Rectal smooth muscle tissue (tissue), 1 donor: ENCODE measurements around the gene TLNRD1.

Experiments used
- H3K27ac ChIP-seq: one replicate; pipeline ENCODE4 v1.7.0; 2013; ENCODE audit warnings: low read depth, low read length, inconsistent platforms
- H3K27me3 ChIP-seq: one replicate; pipeline ENCODE4 v1.7.0; 2013; ENCODE audit warnings: low read length; ENCODE audit not compliant: control insufficient read depth, insufficient read depth
- H3K36me3 ChIP-seq: one replicate; pipeline ENCODE4 v1.7.0; 2013; ENCODE audit warnings: low read length; ENCODE audit not compliant: control insufficient read depth, insufficient read depth
- H3K4me1 ChIP-seq: one replicate; pipeline ENCODE4 v1.7.0; 2013; ENCODE audit warnings: low read length; ENCODE audit not compliant: control insufficient read depth, insufficient read depth
- H3K4me3 ChIP-seq: one replicate; pipeline ENCODE4 v1.7.0; 2013; ENCODE audit warnings: low read length
- H3K9ac ChIP-seq: one replicate; pipeline ENCODE4 v1.7.0; 2013; ENCODE audit warnings: low read length

Gene TLNRD1

GRCh38 chr15:81043281-81043934 is 42.7 kb downstream of the TLNRD1 start:
- no peak overlapping the region for H3K9ac ChIP-seq
- H3K27me3 ChIP-seq, result no peaks in the 10 kb centered on the region
- H3K4me3 ChIP-seq, result no peak overlapping the region
- no peaks in the 10 kb centered on the region for H3K36me3 ChIP-seq
- H3K27ac ChIP-seq, result no peak overlapping the region
- no peaks in the 10 kb centered on the region for H3K4me1 ChIP-seq

GRCh38 chr15:81043935-81044575 is 43.3 kb downstream of the TLNRD1 start:
- Histone ChIP-seq H3K27ac (no peak overlapping the region), H3K4me1 (no peaks in the 10 kb centered on the region), H3K9ac (no peak overlapping the region), H3K27me3 (no peaks in the 10 kb centered on the region), H3K36me3 (no peaks in the 10 kb centered on the region), H3K4me3 (no peak overlapping the region)

GRCh38 chr15:81046290-81046689 is 45.6 kb downstream of the TLNRD1 start:
- H3K27ac ChIP-seq, result no peak overlapping the region
- H3K9ac ChIP-seq, result no peak overlapping the region
- no peak overlapping the region for H3K4me3 ChIP-seq
- no peaks in the 10 kb centered on the region for H3K4me1 ChIP-seq
- H3K27me3 ChIP-seq, result no peaks in the 10 kb centered on the region
- H3K36me3 ChIP-seq, result no peaks in the 10 kb centered on the region

- H3K4me1 ChIP-seq, result no peaks in the 10 kb centered on the region
- no peaks in the 10 kb centered on the region for H3K36me3 ChIP-seq
- no peak overlapping the region for H3K27ac ChIP-seq
- no peak overlapping the region for H3K4me3 ChIP-seq
- H3K27me3 ChIP-seq, result no peaks in the 10 kb centered on the region
- no peak overlapping the region for H3K9ac ChIP-seq
Observed at GRCh38 chr15:81047928-81048327, 47.2 kb downstream of the TLNRD1 start.

GRCh38 chr15:81049835-81050234 is 49.1 kb downstream of the TLNRD1 start:
- no peaks in the 10 kb centered on the region for H3K4me1 ChIP-seq
- H3K9ac ChIP-seq, result no peak overlapping the region
- H3K36me3 ChIP-seq, result no peaks in the 10 kb centered on the region
- no peak overlapping the region for H3K27ac ChIP-seq
- no peak overlapping the region for H3K4me3 ChIP-seq
- H3K27me3 ChIP-seq, result no peaks in the 10 kb centered on the region

- H3K27ac ChIP-seq, result no peak overlapping the region
- H3K9ac ChIP-seq, result no peak overlapping the region
- H3K36me3 ChIP-seq, result no peaks in the 10 kb centered on the region
- H3K4me3 ChIP-seq, result no peak overlapping the region
- H3K27me3 ChIP-seq, result no peaks in the 10 kb centered on the region
- H3K4me1 ChIP-seq, result no peaks in the 10 kb centered on the region
Observed at GRCh38 chr15:81050259-81050658, 49.5 kb downstream of the TLNRD1 start.

GRCh38 chr15:81050805-81051204 is 50.1 kb downstream of the TLNRD1 start:
- Histone ChIP-seq H3K9ac (no peak overlapping the region), H3K36me3 (no peaks in the 10 kb centered on the region), H3K27ac (no peak overlapping the region), H3K4me3 (no peak overlapping the region), H3K27me3 (no peaks in the 10 kb centered on the region), H3K4me1 (no peaks in the 10 kb centered on the region)

GRCh38 chr15:81052046-81052445 is 51.3 kb downstream of the TLNRD1 start:
- H3K27ac ChIP-seq, result no peak overlapping the region
- no peak overlapping the region for H3K4me3 ChIP-seq
- H3K36me3 ChIP-seq, result no peaks in the 10 kb centered on the region
- no peaks in the 10 kb centered on the region for H3K4me1 ChIP-seq
- no peaks in the 10 kb centered on the region for H3K27me3 ChIP-seq
- no peak overlapping the region for H3K9ac ChIP-seq

GRCh38 chr15:81053621-81054020 is 52.9 kb downstream of the TLNRD1 start:
- Histone ChIP-seq H3K27me3 (no peaks in the 10 kb centered on the region), H3K36me3 (no peaks in the 10 kb centered on the region), H3K4me1 (no peaks in the 10 kb centered on the region), H3K4me3 (no peak overlapping the region), H3K9ac (no peak overlapping the region), H3K27ac (no peak overlapping the region)

- H3K9ac ChIP-seq, result no peak overlapping the region
- no peak overlapping the region for H3K4me3 ChIP-seq
- H3K4me1 ChIP-seq, result no peaks in the 10 kb centered on the region
- no peak overlapping the region for H3K27ac ChIP-seq
- H3K27me3 ChIP-seq, result no peaks in the 10 kb centered on the region
- no peaks in the 10 kb centered on the region for H3K36me3 ChIP-seq
Observed at GRCh38 chr15:81054236-81054635, 53.5 kb downstream of the TLNRD1 start.
